Measurements from ENCODE around the gene SPATA3. TPM values are rescaled to one million over a fixed set of nuclear protein-coding genes. Genes with fewer than 3 reads are reported as not detected.
"Not testable (repeated sequence)": the region's sequence is repeated elsewhere in the genome, so short reads cannot be mapped to it uniquely, and the experiment has no call there.

SPATA3 gene
- total RNA-seq, 1 donor from 2014 or later, result not detected

GRCh38 chr2:230968314-230968713, 27.6 kb upstream of the SPATA3 start:
- not testable (repeated sequence) for H3K9me3 ChIP-seq (ENCODE audit: control insufficient read depth in 3 of 3, low read length in 3 of 3); H3K4me1 ChIP-seq (ENCODE audit: control insufficient read depth in 3 of 3, insufficient read depth in 3 of 3, low read length in 3 of 3); H3K9ac ChIP-seq (ENCODE audit: low read depth in 1 of 3, low read length in 3 of 3); H3K27ac ChIP-seq (ENCODE audit: low read depth, low read length); H3K27me3 ChIP-seq (ENCODE audit: control insufficient read depth in 3 of 3, insufficient read depth in 3 of 3, low read length in 3 of 3); H3K36me3 ChIP-seq (ENCODE audit: control insufficient read depth in 3 of 3, insufficient read depth in 3 of 3, low read length in 3 of 3); H3K4me3 ChIP-seq (ENCODE audit: low read length in 3 of 3)

- Histone ChIP-seq H3K4me1 (ENCODE audit: control insufficient read depth in 3 of 3, insufficient read depth in 3 of 3, low read length in 3 of 3) (no peaks in the 10 kb centered on the region), H3K27ac (ENCODE audit: low read depth, low read length) (no peak overlapping the region), H3K9me3 (ENCODE audit: control insufficient read depth in 3 of 3, low read length in 3 of 3) (no peaks in the 10 kb centered on the region), H3K9ac (ENCODE audit: low read depth in 1 of 3, low read length in 3 of 3) (no peak overlapping the region), H3K4me3 (ENCODE audit: low read length in 3 of 3) (no peak overlapping the region), H3K27me3 (ENCODE audit: control insufficient read depth in 3 of 3, insufficient read depth in 3 of 3, low read length in 3 of 3) (no peaks in the 10 kb centered on the region), H3K36me3 (ENCODE audit: control insufficient read depth in 3 of 3, insufficient read depth in 3 of 3, low read length in 3 of 3) (no peaks in the 10 kb centered on the region)
These were observed 26.8 kb upstream of the SPATA3 start for GRCh38 chr2:230968921-230969658.

- no peak overlapping the region for H3K9ac ChIP-seq (ENCODE audit: low read depth in 1 of 3, low read length in 3 of 3)
- H3K27ac ChIP-seq (ENCODE audit: low read depth, low read length), result no peak overlapping the region
- no peak overlapping the region for H3K4me3 ChIP-seq (ENCODE audit: low read length in 3 of 3)
- no peaks in the 10 kb centered on the region for H3K4me1 ChIP-seq (ENCODE audit: control insufficient read depth in 3 of 3, insufficient read depth in 3 of 3, low read length in 3 of 3)
- H3K36me3 ChIP-seq (ENCODE audit: control insufficient read depth in 3 of 3, insufficient read depth in 3 of 3, low read length in 3 of 3), result no peaks in the 10 kb centered on the region
- H3K27me3 ChIP-seq (ENCODE audit: control insufficient read depth in 3 of 3, insufficient read depth in 3 of 3, low read length in 3 of 3), result peaks cover 0 to 1% (median 0%) of the 10 kb centered on the region in 3 donors
- H3K9me3 ChIP-seq (ENCODE audit: control insufficient read depth in 3 of 3, low read length in 3 of 3), result no peaks in the 10 kb centered on the region
These were observed 26.3 kb upstream of the SPATA3 start for GRCh38 chr2:230969659-230970015.

- no peaks in the 10 kb centered on the region for H3K4me1 ChIP-seq (ENCODE audit: control insufficient read depth in 3 of 3, insufficient read depth in 3 of 3, low read length in 3 of 3)
- H3K27me3 ChIP-seq (ENCODE audit: control insufficient read depth in 3 of 3, insufficient read depth in 3 of 3, low read length in 3 of 3), result peaks cover 0 to 10% (median 2%) of the 10 kb centered on the region in 3 donors
- no peaks in the 10 kb centered on the region for H3K9me3 ChIP-seq (ENCODE audit: control insufficient read depth in 3 of 3, low read length in 3 of 3)
- no peaks in the 10 kb centered on the region for H3K36me3 ChIP-seq (ENCODE audit: control insufficient read depth in 3 of 3, insufficient read depth in 3 of 3, low read length in 3 of 3)
- no peak overlapping the region for H3K4me3 ChIP-seq (ENCODE audit: low read length in 3 of 3)
- no peak overlapping the region for H3K9ac ChIP-seq (ENCODE audit: low read depth in 1 of 3, low read length in 3 of 3)
- no peak overlapping the region for H3K27ac ChIP-seq (ENCODE audit: low read depth, low read length)
These were observed 23.9 kb upstream of the SPATA3 start for GRCh38 chr2:230972046-230972445.

- peaks cover 0 to 10% (median 2%) of the 10 kb centered on the region in 3 donors for H3K27me3 ChIP-seq (ENCODE audit: control insufficient read depth in 3 of 3, insufficient read depth in 3 of 3, low read length in 3 of 3)
- no peak overlapping the region for H3K4me3 ChIP-seq (ENCODE audit: low read length in 3 of 3)
- no peak overlapping the region for H3K9ac ChIP-seq (ENCODE audit: low read depth in 1 of 3, low read length in 3 of 3)
- H3K27ac ChIP-seq (ENCODE audit: low read depth, low read length), result no peak overlapping the region
- no peaks in the 10 kb centered on the region for H3K36me3 ChIP-seq (ENCODE audit: control insufficient read depth in 3 of 3, insufficient read depth in 3 of 3, low read length in 3 of 3)
- no peaks in the 10 kb centered on the region for H3K9me3 ChIP-seq (ENCODE audit: control insufficient read depth in 3 of 3, low read length in 3 of 3)
- H3K4me1 ChIP-seq (ENCODE audit: control insufficient read depth in 3 of 3, insufficient read depth in 3 of 3, low read length in 3 of 3), result no peaks in the 10 kb centered on the region
These were observed 21.6 kb upstream of the SPATA3 start for GRCh38 chr2:230974096-230974913.

- Histone ChIP-seq H3K4me1 (ENCODE audit: control insufficient read depth in 3 of 3, insufficient read depth in 3 of 3, low read length in 3 of 3) (no peaks in the 10 kb centered on the region), H3K27me3 (ENCODE audit: control insufficient read depth in 3 of 3, insufficient read depth in 3 of 3, low read length in 3 of 3) (peaks cover 0 to 10% (median 2%) of the 10 kb centered on the region in 3 donors), H3K9me3 (ENCODE audit: control insufficient read depth in 3 of 3, low read length in 3 of 3) (no peaks in the 10 kb centered on the region), H3K9ac (ENCODE audit: low read depth in 1 of 3, low read length in 3 of 3) (no peak overlapping the region), H3K4me3 (ENCODE audit: low read length in 3 of 3) (no peak overlapping the region), H3K36me3 (ENCODE audit: control insufficient read depth in 3 of 3, insufficient read depth in 3 of 3, low read length in 3 of 3) (no peaks in the 10 kb centered on the region), H3K27ac (ENCODE audit: low read depth, low read length) (no peak overlapping the region)
These were observed 20.0 kb upstream of the SPATA3 start for GRCh38 chr2:230975927-230976326.

- Histone ChIP-seq H3K36me3 (ENCODE audit: control insufficient read depth in 3 of 3, insufficient read depth in 3 of 3, low read length in 3 of 3) (no peaks in the 10 kb centered on the region), H3K9ac (ENCODE audit: low read depth in 1 of 3, low read length in 3 of 3) (no peak overlapping the region), H3K27me3 (ENCODE audit: control insufficient read depth in 3 of 3, insufficient read depth in 3 of 3, low read length in 3 of 3) (peaks cover 0 to 10% (median 2%) of the 10 kb centered on the region in 3 donors), H3K9me3 (ENCODE audit: control insufficient read depth in 3 of 3, low read length in 3 of 3) (no peaks in the 10 kb centered on the region), H3K4me1 (ENCODE audit: control insufficient read depth in 3 of 3, insufficient read depth in 3 of 3, low read length in 3 of 3) (no peaks in the 10 kb centered on the region), H3K4me3 (ENCODE audit: low read length in 3 of 3) (no peak overlapping the region), H3K27ac (ENCODE audit: low read depth, low read length) (no peak overlapping the region)
These were observed 19.2 kb upstream of the SPATA3 start for GRCh38 chr2:230976671-230977171.

- H3K9me3 ChIP-seq (ENCODE audit: control insufficient read depth in 3 of 3, low read length in 3 of 3), result no peaks in the 10 kb centered on the region
- H3K4me1 ChIP-seq (ENCODE audit: control insufficient read depth in 3 of 3, insufficient read depth in 3 of 3, low read length in 3 of 3), result no peaks in the 10 kb centered on the region
- no peak overlapping the region for H3K4me3 ChIP-seq (ENCODE audit: low read length in 3 of 3)
- no peak overlapping the region for H3K9ac ChIP-seq (ENCODE audit: low read depth in 1 of 3, low read length in 3 of 3)
- H3K27me3 ChIP-seq (ENCODE audit: control insufficient read depth in 3 of 3, insufficient read depth in 3 of 3, low read length in 3 of 3), result peaks cover 0 to 3% (median 2%) of the 10 kb centered on the region in 3 donors
- H3K36me3 ChIP-seq (ENCODE audit: control insufficient read depth in 3 of 3, insufficient read depth in 3 of 3, low read length in 3 of 3), result no peaks in the 10 kb centered on the region
- no peak overlapping the region for H3K27ac ChIP-seq (ENCODE audit: low read depth, low read length)
These were observed 15.5 kb upstream of the SPATA3 start for GRCh38 chr2:230980468-230980867.

GRCh38 chr2:230981704-230982103, 14.2 kb upstream of the SPATA3 start:
- Histone ChIP-seq H3K27ac (ENCODE audit: low read depth, low read length) (no peak overlapping the region), H3K9ac (ENCODE audit: low read depth in 1 of 3, low read length in 3 of 3) (no peak overlapping the region), H3K4me3 (ENCODE audit: low read length in 3 of 3) (no peak overlapping the region), H3K27me3 (ENCODE audit: control insufficient read depth in 3 of 3, insufficient read depth in 3 of 3, low read length in 3 of 3) (peaks cover 0 to 2% (median 0%) of the 10 kb centered on the region in 3 donors), H3K9me3 (ENCODE audit: control insufficient read depth in 3 of 3, low read length in 3 of 3) (no peaks in the 10 kb centered on the region), H3K36me3 (ENCODE audit: control insufficient read depth in 3 of 3, insufficient read depth in 3 of 3, low read length in 3 of 3) (no peaks in the 10 kb centered on the region), H3K4me1 (ENCODE audit: control insufficient read depth in 3 of 3, insufficient read depth in 3 of 3, low read length in 3 of 3) (peaks cover 0 to under 1% (median 0%) of the 10 kb centered on the region in 3 donors)

- peaks cover 3 to 5% (median 4%) of the 10 kb centered on the region in 3 donors for H3K4me1 ChIP-seq (ENCODE audit: control insufficient read depth in 3 of 3, insufficient read depth in 3 of 3, low read length in 3 of 3)
- no peak overlapping the region for H3K27ac ChIP-seq (ENCODE audit: low read depth, low read length)
- H3K9me3 ChIP-seq (ENCODE audit: control insufficient read depth in 3 of 3, low read length in 3 of 3), result no peaks in the 10 kb centered on the region
- no peak overlapping the region for H3K4me3 ChIP-seq (ENCODE audit: low read length in 3 of 3)
- H3K36me3 ChIP-seq (ENCODE audit: control insufficient read depth in 3 of 3, insufficient read depth in 3 of 3, low read length in 3 of 3), result no peaks in the 10 kb centered on the region
- H3K27me3 ChIP-seq (ENCODE audit: control insufficient read depth in 3 of 3, insufficient read depth in 3 of 3, low read length in 3 of 3), result peaks cover 0 to 6% (median 0%) of the 10 kb centered on the region in 3 donors
- no peak overlapping the region for H3K9ac ChIP-seq (ENCODE audit: low read depth in 1 of 3, low read length in 3 of 3)
These were observed 13.8 kb upstream of the SPATA3 start for GRCh38 chr2:230982126-230982525.
